NB4 (cell line): ENCODE measurements around the gene PPP1R16B.

ENCODE experiments used
- DNase-seq: peaks from one replicate; pipeline ENCODE4 v3.0.0; 2010; ENCODE audit warnings: low read depth
- H3K4me3 ChIP-seq: one replicate; pipeline ENCODE4 v1.5.1; 2011; ENCODE audit warnings: mild to moderate bottlenecking, low read depth, low read length, moderate library complexity
- MYC ChIP-seq: IDR thresholded peaks from 2 replicates; pipeline ENCODE4 v1.6.1; 2011; ENCODE audit warnings: low read depth, low read length
- POLR2A ChIP-seq: IDR thresholded peaks from 2 replicates; pipeline ENCODE4 v1.6.1; 2011; ENCODE audit warnings: mild to moderate bottlenecking; ENCODE audit not compliant: insufficient read length; ENCODE audit errors: extremely low read depth
- TF ChIP-seq, protein P1 (sequence below): IDR thresholded peaks from 2 replicates; pipeline ENCODE4 v1.6.1; 2011; ENCODE audit warnings: low read depth, low read length
- TF ChIP-seq, protein P2 (sequence below): IDR thresholded peaks from one replicate; pipeline ENCODE4 v1.5.1; 2012; ENCODE audit warnings: low read depth, low read length

Gene PPP1R16B

DNA sequence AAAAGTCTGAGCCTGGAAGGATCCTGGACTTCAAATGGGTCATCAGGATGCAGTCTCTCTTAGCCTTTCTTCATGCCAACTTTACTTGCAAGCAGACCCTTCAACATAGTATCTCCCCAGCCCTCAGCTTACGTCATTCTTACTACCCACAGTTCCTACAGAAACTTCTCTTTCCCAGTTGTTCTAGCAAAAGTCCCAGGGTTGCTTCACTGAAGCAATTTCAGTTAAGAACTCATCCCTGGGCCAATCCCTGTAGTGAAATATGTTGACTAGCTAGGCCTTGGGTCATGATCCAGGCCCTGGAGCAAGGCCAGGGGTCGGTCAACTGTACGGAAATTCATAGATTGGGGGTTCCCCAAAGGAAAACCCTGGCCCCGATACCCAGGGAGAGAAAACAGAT is 112.2 kb downstream of the PPP1R16B start:
- TF ChIP-seq, protein P1, sequence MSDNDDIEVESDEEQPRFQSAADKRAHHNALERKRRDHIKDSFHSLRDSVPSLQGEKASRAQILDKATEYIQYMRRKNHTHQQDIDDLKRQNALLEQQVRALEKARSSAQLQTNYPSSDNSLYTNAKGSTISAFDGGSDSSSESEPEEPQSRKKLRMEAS: no peak
- TF ChIP-seq MYC: no peak
- no peak for TF ChIP-seq POLR2A
- TF ChIP-seq, protein P2, sequence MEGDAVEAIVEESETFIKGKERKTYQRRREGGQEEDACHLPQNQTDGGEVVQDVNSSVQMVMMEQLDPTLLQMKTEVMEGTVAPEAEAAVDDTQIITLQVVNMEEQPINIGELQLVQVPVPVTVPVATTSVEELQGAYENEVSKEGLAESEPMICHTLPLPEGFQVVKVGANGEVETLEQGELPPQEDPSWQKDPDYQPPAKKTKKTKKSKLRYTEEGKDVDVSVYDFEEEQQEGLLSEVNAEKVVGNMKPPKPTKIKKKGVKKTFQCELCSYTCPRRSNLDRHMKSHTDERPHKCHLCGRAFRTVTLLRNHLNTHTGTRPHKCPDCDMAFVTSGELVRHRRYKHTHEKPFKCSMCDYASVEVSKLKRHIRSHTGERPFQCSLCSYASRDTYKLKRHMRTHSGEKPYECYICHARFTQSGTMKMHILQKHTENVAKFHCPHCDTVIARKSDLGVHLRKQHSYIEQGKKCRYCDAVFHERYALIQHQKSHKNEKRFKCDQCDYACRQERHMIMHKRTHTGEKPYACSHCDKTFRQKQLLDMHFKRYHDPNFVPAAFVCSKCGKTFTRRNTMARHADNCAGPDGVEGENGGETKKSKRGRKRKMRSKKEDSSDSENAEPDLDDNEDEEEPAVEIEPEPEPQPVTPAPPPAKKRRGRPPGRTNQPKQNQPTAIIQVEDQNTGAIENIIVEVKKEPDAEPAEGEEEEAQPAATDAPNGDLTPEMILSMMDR: no peak
- DNase-seq: no peak

DNA sequence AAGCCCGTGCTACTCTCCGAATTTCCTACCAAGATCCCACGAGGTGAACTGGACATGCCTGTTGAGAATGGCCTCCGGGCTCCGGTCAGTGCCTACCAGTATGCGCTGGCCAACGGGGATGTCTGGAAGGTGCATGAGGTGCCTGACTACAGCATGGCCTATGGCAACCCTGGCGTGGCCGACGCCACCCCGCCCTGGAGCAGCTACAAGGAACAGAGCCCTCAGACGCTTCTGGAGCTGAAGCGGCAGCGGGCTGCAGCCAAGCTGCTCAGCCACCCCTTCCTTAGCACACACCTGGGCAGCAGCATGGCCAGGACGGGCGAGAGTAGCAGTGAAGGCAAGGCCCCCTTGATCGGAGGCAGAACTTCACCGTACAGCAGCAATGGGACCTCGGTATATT is 112.7 kb downstream of the PPP1R16B start:
- H3K4me3 ChIP-seq: no peak overlapping the region
- TF ChIP-seq, protein P2: no peak
- DNase-seq: no peak

More for the DNA sequence above, 112.2 kb downstream of the PPP1R16B start:
- H3K4me3 ChIP-seq: no peak overlapping the region

DNA sequence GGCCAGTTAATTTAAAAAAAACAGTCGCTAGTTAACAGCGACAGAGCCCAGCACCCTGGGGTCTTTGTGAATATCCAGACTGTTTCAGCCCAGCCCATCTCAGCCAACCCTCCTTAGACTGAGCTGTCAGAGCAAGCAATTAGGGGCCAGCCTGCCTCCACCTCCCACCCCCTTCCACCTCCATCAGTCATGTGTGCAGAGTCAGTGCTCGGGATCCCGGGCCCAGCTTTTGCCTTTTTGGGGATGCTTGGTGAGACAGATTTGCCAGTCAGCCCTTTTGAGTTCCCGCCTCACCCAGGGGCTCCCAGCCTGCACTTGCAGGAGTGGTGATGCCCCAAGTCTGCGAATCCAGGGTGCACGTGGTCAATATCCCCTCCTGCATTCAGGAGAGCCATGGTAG is 114.2 kb downstream of the PPP1R16B start:
- H3K4me3 ChIP-seq: no peak overlapping the region
- TF ChIP-seq, protein P1: no peak
- TF ChIP-seq POLR2A: no peak
- TF ChIP-seq MYC: no peak
- TF ChIP-seq, protein P2: no peak
- no peak for DNase-seq

DNA sequence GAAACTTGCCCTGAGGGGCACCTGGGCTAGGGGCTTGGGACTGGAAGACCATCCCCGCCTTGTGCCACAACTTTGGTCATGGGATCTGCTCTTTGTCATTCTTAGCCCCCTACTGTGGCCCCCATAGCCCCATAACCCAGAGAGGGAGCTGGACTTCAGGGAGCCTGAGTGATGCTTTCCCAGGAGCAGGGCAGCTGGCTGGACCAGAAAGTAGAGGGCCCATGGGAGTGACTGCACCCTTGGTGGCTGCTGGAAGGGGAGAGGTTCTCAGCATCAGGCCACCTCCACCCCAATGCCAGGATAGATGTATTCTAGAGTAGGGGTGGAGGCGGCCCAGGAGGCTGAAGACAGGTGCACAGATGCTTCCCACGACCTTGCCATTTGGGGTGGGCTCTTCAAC is 114.9 kb downstream of the PPP1R16B start:
- TF ChIP-seq POLR2A (no peak), MYC (no peak)
- TF ChIP-seq, protein P2: no peak
- TF ChIP-seq, protein P1: no peak
- no peak overlapping the region for H3K4me3 ChIP-seq
- no peak for DNase-seq

DNA sequence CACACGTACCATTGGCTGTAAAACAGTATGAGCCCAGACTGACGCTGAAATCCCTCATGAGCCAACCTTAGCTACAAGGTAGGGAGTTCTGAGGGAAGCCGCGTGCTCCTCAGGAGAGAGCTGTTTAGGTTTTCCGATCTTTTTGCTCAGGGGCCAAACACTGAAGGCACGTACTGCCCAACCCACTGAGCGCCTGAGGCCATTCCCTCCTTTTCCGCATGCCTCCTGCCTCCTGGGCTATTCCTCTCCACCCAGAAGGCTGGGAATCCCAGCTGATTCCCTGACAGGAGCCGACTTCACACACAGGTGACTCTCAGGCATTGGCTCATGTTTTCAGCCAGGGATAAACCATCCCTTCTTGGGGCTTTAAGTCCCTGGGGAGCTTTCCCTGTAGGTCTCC is 115.4 kb downstream of the PPP1R16B start:
- no peak overlapping the region for H3K4me3 ChIP-seq
- DNase-seq: no peak
- TF ChIP-seq, protein P1: no peak
- TF ChIP-seq MYC (no peak), POLR2A (no peak)
- TF ChIP-seq, protein P2: no peak

DNA sequence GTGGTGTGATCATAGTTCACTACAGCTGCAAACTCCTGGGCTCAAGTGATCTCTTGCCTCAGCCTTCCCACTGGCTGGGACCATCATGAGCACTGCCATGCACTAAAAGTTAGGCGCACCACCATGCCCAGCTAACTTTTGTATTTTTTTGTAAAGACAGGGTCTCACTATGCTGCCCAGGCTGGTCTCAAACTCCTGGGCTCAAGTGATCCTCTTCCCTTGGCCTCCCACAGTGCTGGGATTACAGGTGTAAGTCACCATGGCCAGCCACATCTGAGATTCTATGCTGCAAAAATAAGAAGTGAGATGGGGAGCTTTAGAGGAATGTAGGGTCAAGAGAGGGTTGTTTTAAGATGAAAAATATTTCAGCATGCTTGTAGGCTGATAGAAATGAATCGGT is 119.2 kb downstream of the PPP1R16B start:
- H3K4me3 ChIP-seq: no peak overlapping the region
- TF ChIP-seq MYC (no peak), POLR2A (no peak)
- TF ChIP-seq, protein P2: no peak
- TF ChIP-seq, protein P1: no peak
- DNase-seq: no peak
